Astrocyte of the spinal cord (primary cell): Measurements from ENCODE around the gene IVL.

Source experiments
- DNase-seq: peaks from one replicate; pipeline ENCODE4 v3.0.0; 2011; ENCODE audit warnings: low read depth, low spot score
- H3K4me3 ChIP-seq: 2 replicates; pipeline ENCODE4 v1.5.1; 2011; ENCODE audit warnings: low read depth, mild to moderate bottlenecking, low read length, moderate library complexity
- CTCF ChIP-seq: IDR thresholded peaks from 2 replicates; pipeline ENCODE4 v1.5.1; 2012; ENCODE audit warnings: low read depth, mild to moderate bottlenecking, low read length, inconsistent platforms
- in situ Hi-C: cut with HindIII; loops from 2 replicates; pipeline ENCODE4 v1.10.0; 2017; ENCODE audit warnings: low sequenced_read_pairs

IVL gene

DNA sequence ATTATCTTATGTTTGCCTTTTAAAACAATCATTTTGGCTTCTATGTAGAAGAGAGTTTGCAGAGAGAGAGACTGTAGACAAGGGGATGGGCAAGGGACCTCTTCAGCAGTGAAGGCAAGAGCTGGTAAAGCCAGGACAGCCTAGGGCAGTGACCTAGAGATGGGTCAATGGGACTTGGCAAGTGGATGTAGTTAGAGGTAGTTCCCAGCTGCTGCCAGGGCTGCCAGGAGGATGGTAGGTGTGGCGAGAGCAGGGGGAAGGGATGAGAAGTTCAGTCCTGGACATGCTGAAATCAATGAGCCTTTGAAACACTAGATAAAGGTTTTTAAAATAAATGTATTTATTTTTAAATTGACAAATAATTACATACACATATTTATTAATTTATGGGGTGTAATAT lies 32.3 kb downstream of the IVL start:
- DNase-seq = no peak
- no peak overlapping the region for H3K4me3 ChIP-seq
- in situ Hi-C loops = no loop called here
- TF ChIP-seq CTCF = no peak

- H3K4me3 ChIP-seq = no peak overlapping the region
- TF ChIP-seq CTCF = no peak
- no peak for DNase-seq
- in situ Hi-C loops = no loop called here
Measured at GRCh38 chr1:152941037-152941711, 32.8 kb downstream of the IVL start.

GRCh38 chr1:152942161-152942560 lies 33.8 kb downstream of the IVL start:
- in situ Hi-C loops = no loop called here
- H3K4me3 ChIP-seq = no peak overlapping the region
- TF ChIP-seq CTCF = no peak
- DNase-seq = no peak

DNA sequence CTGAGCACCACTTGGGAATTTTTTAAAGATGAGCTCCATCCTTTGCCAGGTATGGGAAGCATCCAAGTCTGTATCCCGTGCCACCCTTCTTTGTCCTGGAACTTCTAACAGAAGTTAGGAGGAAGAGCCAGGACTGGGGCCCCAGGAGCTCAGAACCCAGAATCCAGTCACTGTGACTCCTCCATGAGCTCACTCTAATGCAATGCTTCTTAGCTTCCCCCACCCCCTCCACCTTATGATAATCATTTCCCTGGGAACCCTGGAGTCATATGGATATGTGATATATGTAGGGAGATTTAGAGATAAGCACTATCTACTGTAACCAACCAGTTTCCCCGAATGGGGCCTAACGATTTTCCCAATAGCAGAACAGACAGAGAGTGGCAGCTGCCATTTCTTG lies 37.9 kb downstream of the IVL start:
- no peak for TF ChIP-seq CTCF
- in situ Hi-C loops = no loop called here
- no peak for DNase-seq
- no peak overlapping the region for H3K4me3 ChIP-seq

DNA sequence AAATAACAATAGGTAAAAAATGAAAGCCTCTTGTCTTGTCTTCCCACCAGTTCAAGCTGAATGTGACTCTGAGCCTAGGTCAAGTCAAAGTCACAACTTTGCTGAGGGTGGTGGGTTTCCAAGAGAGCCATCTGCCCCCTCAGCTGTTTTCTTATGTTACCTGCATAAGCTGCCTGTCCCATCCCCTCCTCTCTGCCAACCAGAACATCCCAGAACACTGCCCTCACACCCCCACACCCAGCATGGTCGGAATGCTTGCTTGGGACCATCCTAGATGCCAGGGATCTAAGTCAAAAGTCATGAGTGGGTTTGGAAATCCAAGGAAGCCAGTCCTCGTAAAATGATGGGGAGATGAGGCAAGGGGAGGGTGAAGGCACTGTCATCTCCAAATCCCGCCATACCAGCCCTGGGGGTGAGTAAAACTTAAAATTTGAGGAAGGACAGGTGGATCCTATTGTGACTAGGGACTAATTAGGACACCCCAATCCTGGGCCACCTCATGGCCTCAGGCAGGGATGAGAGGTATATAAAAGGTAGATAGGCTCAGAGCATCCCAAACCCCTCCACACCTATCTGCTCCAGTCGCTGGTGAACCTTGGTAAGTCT lies 38.4 kb downstream of the IVL start, which contains the start of gene SPRR5:
TSS of gene SPRR5 (plus strand) at position 556 of the 606 bp plus-strand sequence. CDS start 1,349 bp downstream, outside the sequence.
- in situ Hi-C loops = no loop called here
- no peak for DNase-seq
- no peak for TF ChIP-seq CTCF
- no peak within 1 kb of the TSS for H3K4me3 ChIP-seq

DNA sequence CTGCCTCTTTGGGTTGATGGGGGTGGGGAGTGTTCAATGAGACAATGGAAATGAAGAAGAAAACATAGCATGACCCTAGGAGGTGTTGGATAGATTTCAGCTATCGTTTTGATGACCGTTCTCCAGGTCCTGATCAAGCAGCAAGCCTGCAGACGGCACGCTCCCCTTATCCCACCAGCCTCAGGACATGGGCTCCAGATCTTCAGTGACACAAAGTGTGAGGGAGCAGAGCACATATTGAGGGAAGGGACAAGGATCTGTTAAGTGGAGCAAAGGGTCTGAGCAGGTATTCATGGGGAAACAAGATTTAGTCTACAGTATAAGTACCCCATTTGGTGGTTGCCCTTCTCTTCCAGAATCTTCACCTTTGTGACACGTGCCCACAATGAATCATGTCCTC lies 43.4 kb downstream of the IVL start:
- DNase-seq = no peak
- TF ChIP-seq CTCF = no peak
- no peak overlapping the region for H3K4me3 ChIP-seq
- in situ Hi-C loops = no loop called here
